Measurements from ENCODE around the gene NPAS3. TPM values are rescaled to one million over a fixed set of nuclear protein-coding genes. Genes with fewer than 3 reads are reported as not detected.
A peak's percentile ranks its signal among the peaks of the same experiment; 100 is the strongest.

Gene NPAS3
- total RNA-seq (ENCODE audit: unreplicated experiment) = 2.4 TPM
- long read RNA-seq, partial matches to known transcripts = 0 of 2 reads
- long read RNA-seq, other reads (novel, unspliced or antisense) = 2 of 2 reads

GRCh38 chr14:32938719-32939253 is at the start of gene NPAS3:
NPAS3 (plus strand) TSS chr14:32938879.
- Mint-ChIP-seq H3K36me3 (ENCODE audit: unreplicated experiment) (no peaks in the 10 kb centered on the region), H3K4me1 (ENCODE audit: low read depth, unreplicated experiment) (peaks cover 14% of the 10 kb centered on the region), H3K27ac (ENCODE audit: unreplicated experiment) (peak within 1 kb of the TSS; percentile 88), H3K4me3 (ENCODE audit: unreplicated experiment) (peak within 1 kb of the TSS; percentile 89), H3K9me3 (ENCODE audit: unreplicated experiment) (peaks cover 13% of the 10 kb centered on the region), H3K27me3 (ENCODE audit: unreplicated experiment) (peaks cover 23% of the 10 kb centered on the region)
- no peak for TF ChIP-seq CTCF (IDR thresholded peaks at IDR 0.05; ENCODE audit: partially characterized antibody, unreplicated experiment)
- peak; percentile 47 for DNase-seq

GRCh38 chr14:32896979-32897697 is 41.5 kb upstream of the NPAS3 start:
- no peak overlapping the region for H3K27ac Mint-ChIP-seq (ENCODE audit: unreplicated experiment)
- no peak overlapping the region for H3K4me3 Mint-ChIP-seq (ENCODE audit: unreplicated experiment)
- H3K36me3 Mint-ChIP-seq (ENCODE audit: unreplicated experiment) = no peaks in the 10 kb centered on the region
- H3K27me3 Mint-ChIP-seq (ENCODE audit: unreplicated experiment) = no peaks in the 10 kb centered on the region
- DNase-seq = no peak
- no peaks in the 10 kb centered on the region for H3K9me3 Mint-ChIP-seq (ENCODE audit: unreplicated experiment)
- no peak for TF ChIP-seq CTCF (IDR thresholded peaks at IDR 0.05; ENCODE audit: partially characterized antibody, unreplicated experiment)
- H3K4me1 Mint-ChIP-seq (ENCODE audit: low read depth, unreplicated experiment) = no peaks in the 10 kb centered on the region

- H3K4me1 Mint-ChIP-seq (ENCODE audit: low read depth, unreplicated experiment) = no peaks in the 10 kb centered on the region
- DNase-seq = no peak
- no peak overlapping the region for H3K27ac Mint-ChIP-seq (ENCODE audit: unreplicated experiment)
- no peaks in the 10 kb centered on the region for H3K27me3 Mint-ChIP-seq (ENCODE audit: unreplicated experiment)
- no peak for TF ChIP-seq CTCF (IDR thresholded peaks at IDR 0.05; ENCODE audit: partially characterized antibody, unreplicated experiment)
- H3K9me3 Mint-ChIP-seq (ENCODE audit: unreplicated experiment) = no peaks in the 10 kb centered on the region
- H3K36me3 Mint-ChIP-seq (ENCODE audit: unreplicated experiment) = no peaks in the 10 kb centered on the region
- H3K4me3 Mint-ChIP-seq (ENCODE audit: unreplicated experiment) = no peak overlapping the region
Measured at GRCh38 chr14:32897698-32898064, 41.0 kb upstream of the NPAS3 start.

GRCh38 chr14:32898876-32899275 is 39.8 kb upstream of the NPAS3 start:
- Mint-ChIP-seq H3K9me3 (ENCODE audit: unreplicated experiment) (no peaks in the 10 kb centered on the region), H3K4me1 (ENCODE audit: low read depth, unreplicated experiment) (no peaks in the 10 kb centered on the region), H3K27ac (ENCODE audit: unreplicated experiment) (no peak overlapping the region), H3K4me3 (ENCODE audit: unreplicated experiment) (no peak overlapping the region), H3K36me3 (ENCODE audit: unreplicated experiment) (no peaks in the 10 kb centered on the region), H3K27me3 (ENCODE audit: unreplicated experiment) (no peaks in the 10 kb centered on the region)
- TF ChIP-seq CTCF (IDR thresholded peaks at IDR 0.05; ENCODE audit: partially characterized antibody, unreplicated experiment) = no peak
- DNase-seq = no peak

GRCh38 chr14:32900547-32900946 is 38.1 kb upstream of the NPAS3 start:
- no peaks in the 10 kb centered on the region for H3K36me3 Mint-ChIP-seq (ENCODE audit: unreplicated experiment)
- H3K4me1 Mint-ChIP-seq (ENCODE audit: low read depth, unreplicated experiment) = no peaks in the 10 kb centered on the region
- no peaks in the 10 kb centered on the region for H3K27me3 Mint-ChIP-seq (ENCODE audit: unreplicated experiment)
- no peak overlapping the region for H3K27ac Mint-ChIP-seq (ENCODE audit: unreplicated experiment)
- no peaks in the 10 kb centered on the region for H3K9me3 Mint-ChIP-seq (ENCODE audit: unreplicated experiment)
- H3K4me3 Mint-ChIP-seq (ENCODE audit: unreplicated experiment) = no peak overlapping the region
- TF ChIP-seq CTCF (IDR thresholded peaks at IDR 0.05; ENCODE audit: partially characterized antibody, unreplicated experiment) = no peak
- DNase-seq = no peak

Measured in glutamatergic neuron (in vitro differentiated cells).